HepG2 (cell line): Measurements from ENCODE around the gene ABCB9. TPM values are rescaled to one million over a fixed set of nuclear protein-coding genes. Genes with fewer than 3 reads are reported as not detected.

ENCODE experiments used
- ATAC-seq: fragments of 200-7000 bp; cut with Tn5 transposase; 3 replicates; pipeline ENCODE4 v1.9.1; 2020; ENCODE audit warnings: mild to moderate bottlenecking, moderate library complexity
- BruUV-seq: library from RNA; stranded (reverse); fragments of 400-500 nt; replicated peaks from 2 replicates; lab custom pipeline; 2021; lab: Mats Ljungman, UMichigan
- CTCF ChIA-PET: fragments of 300-600 bp; formaldehyde crosslinking; extraction: SDS; loops from one replicate; lab custom pipeline; 2021; ENCODE audit warnings: low total read pairs, inconsistent platforms, low intra/inter-chr PET ratio; lab: Yijun Ruan, JAX
- POLR2A ChIA-PET: fragments of 350-600 bp; sonication (Branson Sonifier 250); formaldehyde crosslinking; loops from one replicate; lab custom pipeline; 2020; ENCODE audit warnings: antibody characterized with exemption, inconsistent platforms; lab: Yijun Ruan, JAX
- DNase-seq: peaks from one replicate; pipeline ENCODE4 v3.0.0-alpha.2; 2015; ENCODE audit warnings: low spot score
- FAIRE-seq: peaks from 3 replicates; lab custom pipeline; 2011; peaks lifted over from hg19 to GRCh38; lab: Jason Lieb, UNC
- H2AFZ ChIP-seq: one replicate; pipeline ENCODE4 v1.6.1; 2011; ENCODE audit warnings: low read length, inconsistent platforms
- H3K27ac ChIP-seq: fragments of 300-600 bp; 3 replicates; pipeline ENCODE4 v1.8.0; 2011; ENCODE audit warnings: mixed run types, mild to moderate bottlenecking, mixed read lengths, low read length, inconsistent platforms; ENCODE audit not compliant: insufficient read depth; ENCODE audit errors: extremely low read length
- H3K27me3 ChIP-seq, 2 experiments: fragments of 200-600 bp in 1 of 2; 2 replicates in 1 of 2; 3 replicates in 1 of 2; pipeline versions ENCODE4 v1.6.0 to v1.8.0; 2011; ENCODE audit warnings: low read length in 2 of 2, mild to moderate bottlenecking in 2 of 2, moderate library complexity in 2 of 2, inconsistent platforms in 1 of 2; ENCODE audit not compliant: insufficient read depth in 2 of 2, control insufficient read depth in 1 of 2
- H3K36me3 ChIP-seq, 2 experiments: fragments of 200-600 bp in 1 of 2; replicated peaks in 1 of 2; 2 replicates in 1 of 2; 3 replicates in 1 of 2; pipeline versions ENCODE4 v1.5.1 to v1.8.0; 2011; ENCODE audit warnings: low read length in 2 of 2, inconsistent platforms in 1 of 2; ENCODE audit not compliant: insufficient read depth in 2 of 2, control insufficient read depth in 1 of 2
- H3K4me1 ChIP-seq: 2 replicates; pipeline ENCODE4 v1.5.1; 2012; ENCODE audit warnings: low read length, inconsistent platforms; ENCODE audit not compliant: insufficient read depth
- H3K4me2 ChIP-seq: 2 replicates; pipeline ENCODE4 v1.6.0; 2011; ENCODE audit warnings: low read depth, low read length, inconsistent platforms
- H3K4me3 ChIP-seq, 3 experiments: fragments of 200-600 bp in 1 of 3; sonication (generic), shearing (Covaris generic) in 1 of 3; replicated peaks in 1 of 3; 2 replicates each; pipeline ENCODE4 v1.5.1; 2011 to 2016; ENCODE audit warnings: low read length in 3 of 3, inconsistent platforms in 2 of 3, low read depth in 2 of 3, mild to moderate bottlenecking in 2 of 3, control low read depth in 1 of 3, mixed read lengths in 1 of 3; ENCODE audit not compliant: insufficient read depth in 1 of 3
- H3K79me2 ChIP-seq: one replicate; pipeline ENCODE4 v1.6.1; 2011; ENCODE audit warnings: low read length, inconsistent platforms; ENCODE audit not compliant: insufficient read depth
- H3K9ac ChIP-seq: 2 replicates; pipeline ENCODE4 v1.6.0; 2011; ENCODE audit warnings: mild to moderate bottlenecking, low read depth, low read length, inconsistent platforms; ENCODE audit not compliant: insufficient read depth
- H3K9me3 ChIP-seq: 2 replicates; pipeline ENCODE4 v1.5.1; 2012; ENCODE audit warnings: mild to moderate bottlenecking, low read length
- H4K20me1 ChIP-seq: 2 replicates; pipeline ENCODE4 v1.6.0; 2011; ENCODE audit warnings: inconsistent platforms, mild to moderate bottlenecking, low read length, moderate library complexity; ENCODE audit not compliant: insufficient read depth
- AGO2 ChIP-seq: fragments of 200-400 bp; formaldehyde crosslinking; optimal IDR thresholded peaks from 2 replicates; pipeline ENCODE3; 2017; ENCODE audit warnings: mild to moderate bottlenecking, low read depth, low read length, moderate library complexity
- BRCA1 ChIP-seq: sonication (generic); formaldehyde crosslinking; IDR thresholded peaks from 2 replicates; pipeline ENCODE4 v1.4.0; 2020; ENCODE audit warnings: missing genetic modification reagents
- GFI1 ChIP-seq: sonication (generic); formaldehyde crosslinking; IDR thresholded peaks from 2 replicates; pipeline ENCODE4 v1.5.0; 2020; ENCODE audit warnings: missing genetic modification reagents, mild to moderate bottlenecking, borderline replicate concordance
- HMG20A ChIP-seq: IDR thresholded peaks from 2 replicates; pipeline ENCODE4 v1.6.1; 2016; ENCODE audit warnings: borderline replicate concordance
- HOXA9 ChIP-seq: sonication (generic); formaldehyde crosslinking; IDR thresholded peaks from 2 replicates; pipeline ENCODE4 v1.8.1; 2022; ENCODE audit warnings: missing genetic modification reagents, mild to moderate bottlenecking, moderate library complexity, borderline replicate concordance
- MED1 ChIP-seq: sonication (generic); formaldehyde crosslinking; IDR thresholded peaks from 2 replicates; pipeline ENCODE4 v1.4.0; 2020; ENCODE audit warnings: missing genetic modification reagents
- MED13 ChIP-seq: sonication (generic); formaldehyde crosslinking; IDR thresholded peaks from 2 replicates; pipeline ENCODE4 v1.5.0; 2020; ENCODE audit warnings: missing genetic modification reagents
- MTA1 ChIP-seq: sonication (generic); formaldehyde crosslinking; IDR thresholded peaks from 2 replicates; pipeline ENCODE4 v1.4.0; 2020; ENCODE audit warnings: missing genetic modification reagents, mild to moderate bottlenecking, borderline replicate concordance
- NFYC ChIP-seq: IDR thresholded peaks from 2 replicates; pipeline ENCODE4 v1.6.1; 2016; ENCODE audit warnings: missing genetic modification reagents, missing compliant biosample characterization
- POLR2A ChIP-seq, 2 experiments: IDR thresholded peaks; 2 replicates each; pipeline ENCODE4 v1.6.1; 2011; ENCODE audit warnings: low read depth in 2 of 2, low read length in 2 of 2, mild to moderate bottlenecking in 1 of 2, moderate library complexity in 1 of 2; ENCODE audit not compliant: insufficient read depth in 1 of 2
- PRMT3 ChIP-seq: sonication (generic); formaldehyde crosslinking; IDR thresholded peaks from 2 replicates; pipeline ENCODE4 v1.8.1; 2022; ENCODE audit warnings: low read depth, mild to moderate bottlenecking, moderate library complexity, missing genetic modification reagents, borderline replicate concordance
- SALL2 ChIP-seq: sonication (generic); formaldehyde crosslinking; IDR thresholded peaks from 2 replicates; pipeline ENCODE4 v1.8.1; 2023; ENCODE audit warnings: mild to moderate bottlenecking, missing genetic modification reagents, inconsistent platforms
- SRY ChIP-seq: sonication (generic); formaldehyde crosslinking; IDR thresholded peaks from 2 replicates; pipeline ENCODE4 v1.8.0; 2022; ENCODE audit warnings: mild to moderate bottlenecking, missing genetic modification reagents
- ZBTB4 ChIP-seq: sonication (generic); formaldehyde crosslinking; IDR thresholded peaks from 2 replicates; pipeline ENCODE4 v1.4.0; 2020; ENCODE audit warnings: missing genetic modification reagents, mild to moderate bottlenecking, borderline replicate concordance
- ZFX ChIP-seq: sonication (generic); formaldehyde crosslinking; IDR thresholded peaks from 2 replicates; pipeline ENCODE4 v1.4.0; 2020; ENCODE audit warnings: mild to moderate bottlenecking, low read depth, missing genetic modification reagents, moderate library complexity
- ZNF274 ChIP-seq: sonication (generic); formaldehyde crosslinking; IDR thresholded peaks from 2 replicates; pipeline ENCODE4 v1.5.1; 2020; ENCODE audit warnings: mild to moderate bottlenecking, missing genetic modification reagents
- ZNF451 ChIP-seq: sonication (generic); formaldehyde crosslinking; IDR thresholded peaks from 2 replicates; pipeline ENCODE4 v1.5.0; 2020; ENCODE audit warnings: mild to moderate bottlenecking, missing genetic modification reagents
- ZNF562 ChIP-seq: sonication (generic); formaldehyde crosslinking; IDR thresholded peaks from 2 replicates; pipeline ENCODE4 v1.8.0; 2022; ENCODE audit warnings: missing genetic modification reagents, borderline replicate concordance
- ZNF891 ChIP-seq: sonication (generic); formaldehyde crosslinking; IDR thresholded peaks from 2 replicates; pipeline ENCODE4 v1.5.0; 2020; ENCODE audit warnings: mild to moderate bottlenecking, missing genetic modification reagents
- ZUFSP ChIP-seq: sonication (generic); formaldehyde crosslinking; IDR thresholded peaks from 2 replicates; pipeline ENCODE4 v1.9.0; 2021; ENCODE audit warnings: missing genetic modification reagents, mild to moderate bottlenecking, borderline replicate concordance
- WGBS: methylation state at CpG from one replicate; pipeline ENCODE4 v1.1.6; 2017; ENCODE audit warnings: low lambda C conversion rate; 5-methylcytosine and 5-hydroxymethylcytosine counted together
- in situ Hi-C: cut with HindIII; loops from 2 replicates; pipeline ENCODE4 v1.10.0; 2017; ENCODE audit warnings: low pct_unique_long_range_greater_than_20kb; ENCODE audit not compliant: extremely low pct_ligation_motif_present
- intact Hi-C: fragments of 100-400 bp; cut with micrococcal nuclease; formaldehyde crosslinking; loops from one replicate; pipeline ENCODE4 v1.10.0; 2022; ENCODE audit not compliant: unreplicated experiment
- polyA plus RNA-seq, 8 experiments: library from polyadenylated mRNA; depleted of rRNA in 3 of 8; stranded (reverse) in 7 of 8; unstranded in 1 of 8; fragments of >200 nt; fragmentation: Illumina TruSeq in 4 of 8; extraction: Trizol in 4 of 8; gene quantifications; 2 replicates each; pipeline versions ENCODE4 v1.2.1 to v1.2.3, GENCODE V29; 2011 to 2016; ENCODE audit warnings: low read depth in 4 of 8, missing spikeins in 1 of 8, mixed read lengths in 1 of 8; ENCODE audit not compliant: insufficient read depth in 1 of 8
- total RNA-seq, 5 experiments: library from RNA; depleted of rRNA; stranded (reverse); fragments of >200 nt; fragmentation: Illumina TruSeq; extraction: Trizol; gene quantifications; 2 replicates each; pipeline ENCODE4 v1.2.3, GENCODE V29; 2016; ENCODE audit warnings: low read depth in 1 of 5

The ABCB9 gene
- total and polyA plus RNA-seq, 2 of the 13 experiments (the other 11 are each of a cell fraction or from before 2014, with no cell fraction given) = 5.1 to 6.0 TPM

- ChIA-PET CTCF (no interaction called here), POLR2A (interaction anchor here (3.4 to 5.0 kb wide), 2 partner anchors 8 to 250 kb away, joined by 42 to 49 read pairs; partner anchors contain the start of genes MPHOSPH9, MTRFR and OGFOD2)
- Histone ChIP-seq H2AFZ (no peak overlapping the region), H3K4me3 (peak overlapping the region in 2 of 3 experiments; percentile 9 to 99; a peak in 2 of 6 replicates), H3K4me1 (peaks cover 59% of the 10 kb centered on the region), H3K79me2 (peaks cover 32% of the 10 kb centered on the region), H3K9me3 (no peaks in the 10 kb centered on the region), H4K20me1 (no peaks in the 10 kb centered on the region), H3K4me2 (peak overlapping the region; percentile 96; the same call in 1 of the 2 replicates), H3K36me3 (peaks cover 7 to 9% of the 10 kb centered on the region in 2 experiments; a peak in 4 of 5 replicates), H3K27ac (peak overlapping the region; percentile 93), H3K9ac (0 out of 2 replicates have a peak overlapping the region, but pooled peaks have one; percentile 94), H3K27me3 (no peaks in the 10 kb centered on the region; a peak in 1 of 5 replicates)
- no peak for DNase-seq
- no TSS peak for BruUV-seq
- ATAC-seq = no peak
- intact Hi-C loops (loop anchor here (5.0 kb wide), 1 partner anchor 249 kb away; the partner anchor contains the start of genes MPHOSPH9 and MTRFR), in situ Hi-C loops (no loop called here)
- FAIRE-seq = no peak
- WGBS = 91% methylated on average over 16 of the region's 21 CpGs
- TF ChIP-seq MTA1 (no peak), ZNF274 (CRISPR knock-in tag) (peak; percentile 29; the same call in 1 of the 2 replicates), SALL2 (CRISPR knock-in tag) (no peak), ZNF451 (CRISPR knock-in tag) (no peak), POLR2A (IDR thresholded peaks at IDR 0.05; ENCODE audit: insufficient read depth in 1 of 2, low read depth in 2 of 2, low read length in 2 of 2) (no peak), ZNF562 (CRISPR knock-in tag) (no peak), GFI1 (CRISPR knock-in tag) (no peak), MED13 (CRISPR knock-in tag) (no peak), ZUFSP (CRISPR knock-in tag) (no peak), SRY (no peak), PRMT3 (CRISPR knock-in tag) (no peak), ZBTB4 (peak; percentile 9; the same call in 1 of the 2 replicates), AGO2 (peak; percentile 82), HOXA9 (CRISPR knock-in tag) (peak; percentile 40; the same call in 1 of the 2 replicates), ZFX (CRISPR knock-in tag) (no peak; the same call in 1 of the 2 replicates), ZNF891 (CRISPR knock-in tag) (no peak), BRCA1 (CRISPR knock-in tag) (no peak), MED1 (CRISPR knock-in tag) (no peak), HMG20A (CRISPR knock-in tag) (no peak), NFYC (CRISPR knock-in tag) (no peak)
Observed at GRCh38 chr12:122982963-122983788, 16.9 kb upstream of the ABCB9 start.
